Hematopoietic multipotent progenitor cell (in vitro differentiated cells): ENCODE results near the gene TTYH2. TPM values are rescaled to one million over a fixed set of nuclear protein-coding genes. Genes with fewer than 3 reads are reported as not detected.

ENCODE experiments used
- total RNA-seq: library from RNA; depleted of rRNA; stranded (reverse); fragments of >200 nt; gene quantifications from one replicate; pipeline ENCODE4 v1.2.3, GENCODE V29; 2012

TTYH2 gene
- total RNA-seq, 1 donor, result 13.5 TPM

Other genes starting within 250 kb of the TTYH2 start
- 426 TPM for gene RPL38, start 9.9 kb upstream of the TTYH2 start, total RNA-seq
- 0.27 TPM for gene DNAI2, start 60.7 kb downstream of the TTYH2 start, total RNA-seq
- under 0.01 TPM for gene KIF19, start 112.7 kb downstream of the TTYH2 start, total RNA-seq
- under 0.01 TPM for gene BTBD17, start 148.3 kb downstream of the TTYH2 start, total RNA-seq
- gene GPR142, start 153.9 kb downstream of the TTYH2 start, total RNA-seq, result 1.3 TPM
- 3.8 TPM for gene GPRC5C, start 218.5 kb downstream of the TTYH2 start, total RNA-seq